ENCODE measurements around the gene SIL1.

- TF ChIP-seq CTCF (conservative IDR thresholded peaks at IDR 0.05) (no peak), EZH2 (IDR thresholded peaks at IDR 0.05; ENCODE audit: low read depth) (no peak)
Measured at GRCh38 chr5:138898299-138898698, 299.9 kb downstream of the SIL1 start.
